ENCODE data around the gene TMEM253.

DNA sequence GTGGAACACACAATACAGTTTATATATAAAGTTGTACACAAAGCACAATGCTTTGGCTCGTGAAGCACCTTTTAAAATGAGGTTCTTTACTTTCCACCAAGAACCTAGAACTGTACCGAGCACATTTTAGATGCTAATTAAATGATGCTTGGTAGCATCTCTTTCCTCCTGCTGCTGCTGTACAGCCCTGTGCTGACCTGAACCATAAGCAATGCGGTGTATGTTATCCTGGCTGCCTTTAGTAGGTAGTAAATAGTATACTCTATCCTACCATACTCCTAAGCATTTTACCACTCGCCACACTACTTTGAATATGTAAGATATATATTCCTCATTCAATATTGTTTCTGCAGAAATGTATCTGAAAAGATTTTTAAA is 46.1 kb upstream of the TMEM253 start:
- TF ChIP-seq, protein P1, sequence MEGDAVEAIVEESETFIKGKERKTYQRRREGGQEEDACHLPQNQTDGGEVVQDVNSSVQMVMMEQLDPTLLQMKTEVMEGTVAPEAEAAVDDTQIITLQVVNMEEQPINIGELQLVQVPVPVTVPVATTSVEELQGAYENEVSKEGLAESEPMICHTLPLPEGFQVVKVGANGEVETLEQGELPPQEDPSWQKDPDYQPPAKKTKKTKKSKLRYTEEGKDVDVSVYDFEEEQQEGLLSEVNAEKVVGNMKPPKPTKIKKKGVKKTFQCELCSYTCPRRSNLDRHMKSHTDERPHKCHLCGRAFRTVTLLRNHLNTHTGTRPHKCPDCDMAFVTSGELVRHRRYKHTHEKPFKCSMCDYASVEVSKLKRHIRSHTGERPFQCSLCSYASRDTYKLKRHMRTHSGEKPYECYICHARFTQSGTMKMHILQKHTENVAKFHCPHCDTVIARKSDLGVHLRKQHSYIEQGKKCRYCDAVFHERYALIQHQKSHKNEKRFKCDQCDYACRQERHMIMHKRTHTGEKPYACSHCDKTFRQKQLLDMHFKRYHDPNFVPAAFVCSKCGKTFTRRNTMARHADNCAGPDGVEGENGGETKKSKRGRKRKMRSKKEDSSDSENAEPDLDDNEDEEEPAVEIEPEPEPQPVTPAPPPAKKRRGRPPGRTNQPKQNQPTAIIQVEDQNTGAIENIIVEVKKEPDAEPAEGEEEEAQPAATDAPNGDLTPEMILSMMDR (IDR thresholded peaks at IDR 0.05) = no peak
- TF ChIP-seq POLR2A (IDR thresholded peaks at IDR 0.05) = no peak
